GM13976 (cell line): Measurements from ENCODE around the gene OTX2.

Source experiments
- DNase-seq: peaks from one replicate; pipeline ENCODE4 v3.0.0; 2012; ENCODE audit warnings: low spot score
- in situ Hi-C: fragments of 300-500 bp; cut with MboI; formaldehyde crosslinking; loops from one replicate; pipeline ENCODE4 v1.12.0; 2022; ENCODE audit warnings: low sequenced_read_pairs, mixed read lengths, inconsistent platforms; ENCODE audit not compliant: unreplicated experiment
- TF ChIP-seq, protein P1 (sequence below): IDR thresholded peaks from 2 replicates; pipeline ENCODE4 v1.5.1; 2012; ENCODE audit warnings: borderline replicate concordance, mild to moderate bottlenecking; ENCODE audit not compliant: insufficient read depth; ENCODE audit errors: extremely low read depth, missing control alignments, control extremely low read depth

The OTX2 gene

DNA sequence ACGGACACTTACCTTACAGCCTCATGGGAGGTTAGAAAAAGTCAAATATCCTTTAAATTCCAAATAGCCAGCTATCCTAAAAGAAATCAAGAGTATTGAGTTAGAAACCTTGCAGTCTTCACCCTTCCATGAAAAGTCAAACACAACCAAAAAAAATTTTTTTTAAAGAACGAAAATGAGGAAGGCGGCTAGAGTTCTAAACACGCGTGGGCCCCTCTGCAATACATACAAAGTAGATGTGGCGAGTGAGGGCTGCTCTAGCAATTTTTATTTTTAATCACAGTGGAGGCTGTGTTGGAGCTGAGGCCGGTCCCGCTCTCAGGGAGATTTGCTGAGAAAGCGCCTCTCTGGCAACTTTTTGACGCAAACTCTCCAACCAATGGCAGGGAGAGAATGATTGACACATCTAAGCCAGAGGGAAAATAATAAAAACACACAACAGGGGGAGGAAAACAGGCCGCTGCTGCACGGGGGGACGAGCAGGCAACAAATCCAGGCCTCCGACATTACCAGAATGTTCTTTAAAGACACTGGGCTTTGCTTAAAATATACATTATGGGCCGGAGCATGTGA, at the start of gene OTX2:
OTX2 (minus strand) TSS at position 333 of the 573 bp plus-strand sequence. CDS start 5,023 bp downstream, outside the sequence.
- TF ChIP-seq, protein P1, sequence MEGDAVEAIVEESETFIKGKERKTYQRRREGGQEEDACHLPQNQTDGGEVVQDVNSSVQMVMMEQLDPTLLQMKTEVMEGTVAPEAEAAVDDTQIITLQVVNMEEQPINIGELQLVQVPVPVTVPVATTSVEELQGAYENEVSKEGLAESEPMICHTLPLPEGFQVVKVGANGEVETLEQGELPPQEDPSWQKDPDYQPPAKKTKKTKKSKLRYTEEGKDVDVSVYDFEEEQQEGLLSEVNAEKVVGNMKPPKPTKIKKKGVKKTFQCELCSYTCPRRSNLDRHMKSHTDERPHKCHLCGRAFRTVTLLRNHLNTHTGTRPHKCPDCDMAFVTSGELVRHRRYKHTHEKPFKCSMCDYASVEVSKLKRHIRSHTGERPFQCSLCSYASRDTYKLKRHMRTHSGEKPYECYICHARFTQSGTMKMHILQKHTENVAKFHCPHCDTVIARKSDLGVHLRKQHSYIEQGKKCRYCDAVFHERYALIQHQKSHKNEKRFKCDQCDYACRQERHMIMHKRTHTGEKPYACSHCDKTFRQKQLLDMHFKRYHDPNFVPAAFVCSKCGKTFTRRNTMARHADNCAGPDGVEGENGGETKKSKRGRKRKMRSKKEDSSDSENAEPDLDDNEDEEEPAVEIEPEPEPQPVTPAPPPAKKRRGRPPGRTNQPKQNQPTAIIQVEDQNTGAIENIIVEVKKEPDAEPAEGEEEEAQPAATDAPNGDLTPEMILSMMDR: no peak
- no peak for DNase-seq
- in situ Hi-C loops: no loop called here

DNA sequence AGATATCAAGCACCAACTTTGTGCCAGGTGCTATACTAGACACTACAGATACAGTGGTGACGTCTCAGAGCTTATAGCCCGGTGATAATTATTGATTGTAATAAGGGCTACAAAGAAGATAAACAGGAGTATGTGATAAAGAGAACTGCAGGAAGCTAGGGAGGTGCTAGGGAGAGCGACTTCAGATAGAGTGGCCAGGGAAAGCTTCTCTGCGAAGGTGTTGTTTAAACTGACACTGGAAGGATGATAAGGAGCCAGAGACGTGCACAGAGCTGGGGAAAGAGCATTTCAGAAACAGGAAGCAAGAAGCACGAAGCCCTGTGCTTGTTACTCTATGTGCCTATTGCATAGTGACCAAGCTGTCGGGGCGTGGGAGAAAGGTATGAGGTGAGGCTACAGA, 48.1 kb upstream of the OTX2 start:
- in situ Hi-C loops: no loop called here
- no peak for DNase-seq
- TF ChIP-seq, protein P1: no peak

DNA sequence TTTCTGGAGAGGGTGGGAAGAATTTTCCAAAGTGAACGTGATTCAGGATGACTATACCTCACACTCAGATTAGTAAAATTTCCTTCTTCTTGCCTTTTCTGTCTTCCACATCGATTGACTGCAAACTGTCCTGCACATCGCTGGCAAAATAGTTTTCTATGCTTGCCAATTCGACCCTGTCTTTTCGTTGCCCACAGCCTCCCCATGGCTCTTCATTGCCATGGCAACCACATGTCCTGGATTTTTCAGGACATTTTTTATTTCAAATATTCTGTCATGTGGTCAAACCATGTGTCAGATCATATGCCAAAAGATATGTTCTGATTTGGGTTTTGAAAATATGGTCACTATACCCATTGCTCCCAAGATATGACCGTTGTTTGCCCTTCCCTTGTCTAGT, 46.9 kb upstream of the OTX2 start:
- TF ChIP-seq, protein P1: no peak
- no peak for DNase-seq
- in situ Hi-C loops: no loop called here

DNA sequence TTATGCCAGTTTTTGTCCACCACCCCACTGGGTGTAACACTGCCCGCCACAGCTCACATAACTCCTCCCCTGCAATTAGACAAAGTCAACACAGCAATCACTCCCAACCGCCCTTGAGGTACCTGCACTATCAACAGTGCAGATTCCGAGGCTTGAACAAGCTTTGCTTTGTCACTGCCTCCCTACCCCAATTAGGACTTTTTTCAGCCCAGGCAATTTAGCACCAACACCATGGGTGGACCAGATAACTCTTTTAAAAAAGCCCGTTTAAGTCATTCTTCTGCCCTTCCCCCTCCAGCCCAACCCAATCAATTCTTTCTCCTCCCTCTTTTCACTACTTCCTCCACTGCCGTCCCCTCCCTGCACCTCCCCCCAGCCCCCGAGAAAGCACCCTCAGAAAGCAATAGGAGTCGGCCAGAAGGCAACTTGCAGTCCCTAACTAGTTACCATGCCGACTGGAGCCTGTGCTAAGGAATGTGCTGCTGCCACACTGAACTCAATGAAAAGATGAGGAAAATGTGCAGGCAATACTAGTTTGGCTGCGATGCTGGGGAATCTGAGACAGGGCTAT, 45.7 kb upstream of the OTX2 start:
- in situ Hi-C loops: no loop called here
- DNase-seq: no peak
- TF ChIP-seq, protein P1: no peak

DNA sequence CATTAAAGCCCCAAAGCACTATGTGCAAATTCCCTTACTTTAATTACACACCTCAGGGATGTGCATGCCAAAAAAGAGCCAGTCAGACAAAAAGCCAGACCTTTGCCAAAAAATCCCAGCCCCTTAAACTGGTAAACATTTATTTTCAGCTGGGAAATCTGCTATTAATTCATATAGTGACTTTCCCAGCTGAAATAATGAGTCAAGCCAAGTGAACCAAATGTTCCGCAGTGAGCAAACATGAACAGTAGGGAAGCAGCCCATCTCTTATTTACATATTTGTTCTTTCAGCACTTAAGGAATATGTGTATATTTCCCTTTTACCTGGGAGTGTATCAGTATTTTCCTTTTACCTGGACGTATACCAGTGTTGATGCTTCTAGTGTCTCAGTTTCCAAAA, 44.0 kb upstream of the OTX2 start:
- TF ChIP-seq, protein P1: no peak
- in situ Hi-C loops: no loop called here
- no peak for DNase-seq

DNA sequence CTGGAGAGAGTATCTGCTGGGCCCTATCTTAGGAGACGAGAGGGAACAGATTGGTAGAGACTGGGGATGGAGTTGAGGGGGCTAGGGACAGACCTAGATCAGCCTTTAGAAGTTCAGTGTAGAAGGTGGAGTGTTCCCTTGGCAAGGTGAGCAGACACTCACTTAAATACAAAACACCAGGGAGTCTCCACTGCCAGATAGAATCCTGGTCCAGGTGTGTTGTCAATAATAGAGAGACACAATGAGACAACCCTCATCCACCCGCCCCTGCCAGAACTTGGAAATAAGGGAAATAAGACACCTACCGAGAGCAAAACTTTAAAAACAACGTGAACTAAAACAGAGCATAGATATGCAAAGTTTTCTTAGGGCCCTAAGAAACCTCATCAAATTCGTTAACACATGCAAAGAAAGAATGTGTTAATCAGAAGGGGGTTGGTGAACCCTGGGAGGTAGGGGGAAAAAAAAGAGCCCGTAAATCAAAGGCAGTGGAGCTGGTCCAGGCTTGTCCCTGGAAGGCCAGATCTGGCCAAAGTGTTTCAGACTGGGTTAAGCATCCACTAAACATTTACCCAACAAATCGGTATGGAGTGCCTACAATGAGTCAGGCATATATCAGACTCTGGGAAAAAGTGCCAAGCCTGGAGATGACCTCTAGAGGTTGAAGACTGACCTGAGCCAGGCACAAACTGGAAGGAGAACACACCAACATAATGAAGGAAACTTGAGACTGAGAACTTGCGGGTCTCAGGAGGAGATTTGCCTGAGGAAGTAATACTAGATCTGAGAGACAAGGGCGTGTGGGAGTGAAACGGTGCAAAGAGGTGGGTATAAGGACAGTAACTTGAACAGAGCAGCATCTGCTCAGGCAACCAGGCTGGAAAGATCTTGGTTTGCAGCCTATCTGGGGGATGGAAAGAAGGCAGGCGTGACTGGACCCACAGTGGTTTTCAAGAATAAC, 37.0 kb upstream of the OTX2 start:
- in situ Hi-C loops: no loop called here
- TF ChIP-seq, protein P1: no peak

More for the DNA sequence above, 37.0 kb upstream of the OTX2 start:
- no peak for DNase-seq
